ENCODE results near the gene GPNMB.
"Not testable (repeated sequence)": the region's sequence is repeated elsewhere in the genome, so short reads cannot be mapped to it uniquely, and the experiment has no call there.

GPNMB gene

GRCh38 chr7:23246555-23246954 lies at the start of gene GPNMB:
Gene GPNMB, plus strand, starts transcription at chr7:23246775. Its CDS starts 83 bp downstream, at chr7:23246858.
- Mint-ChIP-seq H3K9me3 (ENCODE audit: low read depth) (peaks cover 6% of the 10 kb centered on the region), H3K36me3 (peaks cover 2% of the 10 kb centered on the region), H3K4me3 (no peak within 1 kb of the TSS), H3K27me3 (peaks cover 42% of the 10 kb centered on the region), H3K27ac (no peak within 1 kb of the TSS), H3K4me1 (ENCODE audit: low read depth) (peaks cover 2% of the 10 kb centered on the region)

GRCh38 chr7:23197745-23198144 lies 48.8 kb upstream of the GPNMB start:
- not testable (repeated sequence) for H3K4me3 Mint-ChIP-seq; H3K9me3 Mint-ChIP-seq (ENCODE audit: low read depth); H3K27me3 Mint-ChIP-seq; H3K4me1 Mint-ChIP-seq (ENCODE audit: low read depth)
- H3K36me3 Mint-ChIP-seq = peaks cover 17% of the 10 kb centered on the region
- H3K27ac Mint-ChIP-seq = peak overlapping the region; percentile 4

GRCh38 chr7:23200331-23200730 lies 46.2 kb upstream of the GPNMB start:
- no peak overlapping the region for H3K4me3 Mint-ChIP-seq
- no peaks in the 10 kb centered on the region for H3K9me3 Mint-ChIP-seq (ENCODE audit: low read depth)
- peaks cover 3% of the 10 kb centered on the region for H3K27me3 Mint-ChIP-seq
- H3K4me1 Mint-ChIP-seq (ENCODE audit: low read depth) = peaks cover under 1% of the 10 kb centered on the region
- H3K27ac Mint-ChIP-seq = no peak overlapping the region
- H3K36me3 Mint-ChIP-seq = peaks cover 35% of the 10 kb centered on the region

GRCh38 chr7:23204241-23204640 lies 42.3 kb upstream of the GPNMB start:
- Mint-ChIP-seq H3K4me1 (ENCODE audit: low read depth) (peaks cover 5% of the 10 kb centered on the region), H3K9me3 (ENCODE audit: low read depth) (no peaks in the 10 kb centered on the region), H3K27ac (no peak overlapping the region), H3K27me3 (peaks cover 22% of the 10 kb centered on the region), H3K36me3 (peaks cover 31% of the 10 kb centered on the region), H3K4me3 (no peak overlapping the region)

- H3K9me3 Mint-ChIP-seq (ENCODE audit: low read depth) = no peaks in the 10 kb centered on the region
- H3K4me3 Mint-ChIP-seq = no peak overlapping the region
- H3K36me3 Mint-ChIP-seq = peaks cover 26% of the 10 kb centered on the region
- H3K27ac Mint-ChIP-seq = no peak overlapping the region
- H3K4me1 Mint-ChIP-seq (ENCODE audit: low read depth) = peaks cover 5% of the 10 kb centered on the region
- peaks cover 29% of the 10 kb centered on the region for H3K27me3 Mint-ChIP-seq
Measured at GRCh38 chr7:23205577-23205908, 41.0 kb upstream of the GPNMB start.

- no peak overlapping the region for H3K4me3 Mint-ChIP-seq
- H3K4me1 Mint-ChIP-seq (ENCODE audit: low read depth) = peaks cover 5% of the 10 kb centered on the region
- peaks cover 26% of the 10 kb centered on the region for H3K36me3 Mint-ChIP-seq
- H3K27ac Mint-ChIP-seq = no peak overlapping the region
- H3K9me3 Mint-ChIP-seq (ENCODE audit: low read depth) = no peaks in the 10 kb centered on the region
- peaks cover 29% of the 10 kb centered on the region for H3K27me3 Mint-ChIP-seq
Measured at GRCh38 chr7:23205909-23206767, 40.4 kb upstream of the GPNMB start.

GRCh38 chr7:23207021-23207420 lies 39.6 kb upstream of the GPNMB start:
- no peak overlapping the region for H3K27ac Mint-ChIP-seq
- peaks cover 5% of the 10 kb centered on the region for H3K4me1 Mint-ChIP-seq (ENCODE audit: low read depth)
- H3K9me3 Mint-ChIP-seq (ENCODE audit: low read depth) = no peaks in the 10 kb centered on the region
- H3K4me3 Mint-ChIP-seq = no peak overlapping the region
- H3K27me3 Mint-ChIP-seq = peaks cover 29% of the 10 kb centered on the region
- H3K36me3 Mint-ChIP-seq = peaks cover 22% of the 10 kb centered on the region

GRCh38 chr7:23207884-23208283 lies 38.7 kb upstream of the GPNMB start:
- no peaks in the 10 kb centered on the region for H3K9me3 Mint-ChIP-seq (ENCODE audit: low read depth)
- H3K27ac Mint-ChIP-seq = no peak overlapping the region
- peaks cover 5% of the 10 kb centered on the region for H3K4me1 Mint-ChIP-seq (ENCODE audit: low read depth)
- no peak overlapping the region for H3K4me3 Mint-ChIP-seq
- H3K36me3 Mint-ChIP-seq = peaks cover 22% of the 10 kb centered on the region
- peaks cover 29% of the 10 kb centered on the region for H3K27me3 Mint-ChIP-seq

GRCh38 chr7:23208316-23208715 lies 38.3 kb upstream of the GPNMB start:
- Mint-ChIP-seq H3K9me3 (ENCODE audit: low read depth) (no peaks in the 10 kb centered on the region), H3K4me3 (no peak overlapping the region), H3K36me3 (peaks cover 20% of the 10 kb centered on the region), H3K27me3 (peaks cover 29% of the 10 kb centered on the region), H3K4me1 (ENCODE audit: low read depth) (peaks cover 5% of the 10 kb centered on the region), H3K27ac (no peak overlapping the region)

- Mint-ChIP-seq H3K27ac (no peak overlapping the region), H3K4me3 (no peak overlapping the region), H3K27me3 (peaks cover 24% of the 10 kb centered on the region), H3K9me3 (ENCODE audit: low read depth) (no peaks in the 10 kb centered on the region), H3K36me3 (peaks cover 2% of the 10 kb centered on the region), H3K4me1 (ENCODE audit: low read depth) (peaks cover 2% of the 10 kb centered on the region)
Measured at GRCh38 chr7:23210506-23210905, 36.1 kb upstream of the GPNMB start.

- H3K27me3 Mint-ChIP-seq = peaks cover 19% of the 10 kb centered on the region
- no peaks in the 10 kb centered on the region for H3K9me3 Mint-ChIP-seq (ENCODE audit: low read depth)
- no peak overlapping the region for H3K27ac Mint-ChIP-seq
- H3K4me3 Mint-ChIP-seq = no peak overlapping the region
- no peaks in the 10 kb centered on the region for H3K36me3 Mint-ChIP-seq
- no peaks in the 10 kb centered on the region for H3K4me1 Mint-ChIP-seq (ENCODE audit: low read depth)
Measured at GRCh38 chr7:23211589-23211988, 35.0 kb upstream of the GPNMB start.

GRCh38 chr7:23212395-23212794 lies 34.2 kb upstream of the GPNMB start:
- no peak overlapping the region for H3K27ac Mint-ChIP-seq
- H3K36me3 Mint-ChIP-seq = no peaks in the 10 kb centered on the region
- H3K27me3 Mint-ChIP-seq = peaks cover 18% of the 10 kb centered on the region
- no peak overlapping the region for H3K4me3 Mint-ChIP-seq
- no peaks in the 10 kb centered on the region for H3K4me1 Mint-ChIP-seq (ENCODE audit: low read depth)
- no peaks in the 10 kb centered on the region for H3K9me3 Mint-ChIP-seq (ENCODE audit: low read depth)

GRCh38 chr7:23212841-23213240 lies 33.7 kb upstream of the GPNMB start:
- H3K27me3 Mint-ChIP-seq = peaks cover 13% of the 10 kb centered on the region
- H3K9me3 Mint-ChIP-seq (ENCODE audit: low read depth) = no peaks in the 10 kb centered on the region
- no peak overlapping the region for H3K27ac Mint-ChIP-seq
- no peaks in the 10 kb centered on the region for H3K4me1 Mint-ChIP-seq (ENCODE audit: low read depth)
- no peak overlapping the region for H3K4me3 Mint-ChIP-seq
- H3K36me3 Mint-ChIP-seq = no peaks in the 10 kb centered on the region

GRCh38 chr7:23213755-23214154 lies 32.8 kb upstream of the GPNMB start:
- H3K9me3 Mint-ChIP-seq (ENCODE audit: low read depth) = no peaks in the 10 kb centered on the region
- H3K27ac Mint-ChIP-seq = no peak overlapping the region

GRCh38 chr7:23214423-23214822 lies 32.2 kb upstream of the GPNMB start:
- no peaks in the 10 kb centered on the region for H3K9me3 Mint-ChIP-seq (ENCODE audit: low read depth)
- no peaks in the 10 kb centered on the region for H3K4me1 Mint-ChIP-seq (ENCODE audit: low read depth)
- H3K27ac Mint-ChIP-seq = no peak overlapping the region
- no peak overlapping the region for H3K4me3 Mint-ChIP-seq
- H3K27me3 Mint-ChIP-seq = peaks cover 5% of the 10 kb centered on the region
- no peaks in the 10 kb centered on the region for H3K36me3 Mint-ChIP-seq

More at GRCh38 chr7:23213755-23214154, 32.8 kb upstream of the GPNMB start:
- H3K27me3 Mint-ChIP-seq = peaks cover 8% of the 10 kb centered on the region
- no peaks in the 10 kb centered on the region for H3K4me1 Mint-ChIP-seq (ENCODE audit: low read depth)
- no peaks in the 10 kb centered on the region for H3K36me3 Mint-ChIP-seq
- H3K4me3 Mint-ChIP-seq = no peak overlapping the region

GRCh38 chr7:23214938-23215337 lies 31.6 kb upstream of the GPNMB start:
- no peak overlapping the region for H3K27ac Mint-ChIP-seq
- H3K27me3 Mint-ChIP-seq = peaks cover 4% of the 10 kb centered on the region
- H3K4me3 Mint-ChIP-seq = no peak overlapping the region
- H3K36me3 Mint-ChIP-seq = no peaks in the 10 kb centered on the region
- no peaks in the 10 kb centered on the region for H3K4me1 Mint-ChIP-seq (ENCODE audit: low read depth)
- H3K9me3 Mint-ChIP-seq (ENCODE audit: low read depth) = no peaks in the 10 kb centered on the region
